Vagina (tissue), 2 donors: ENCODE results near the gene NACC2.

Experiments used
- POLR2A ChIP-seq, 2 donors: fragments of 450-650 bp; IDR thresholded peaks; one replicate each; pipeline ENCODE4 v1.6.1; 2017; ENCODE audit warnings: antibody characterized with exemption in 2 of 2, mild to moderate bottlenecking in 2 of 2, moderate library complexity in 2 of 2
- POLR2AphosphoS5 ChIP-seq, 2 donors: sonication (generic); formaldehyde crosslinking; IDR thresholded peaks; one replicate each; pipeline ENCODE4 v1.9.0; 2017; ENCODE audit warnings: antibody characterized with exemption in 2 of 2, mild to moderate bottlenecking in 2 of 2, low read depth in 1 of 2; ENCODE audit not compliant: insufficient read depth in 1 of 2
- TF ChIP-seq, protein P1 (sequence below), 3 experiments: fragments of 450-650 bp in 2 of 3; fragments of 200-600 bp in 1 of 3; sonication (generic) in 1 of 3; IDR thresholded peaks; one replicate each; pipeline ENCODE4 v1.5.1; 2017 to 2019; ENCODE audit warnings: antibody characterized with exemption in 3 of 3, mild to moderate bottlenecking in 2 of 3, moderate library complexity in 2 of 3

DNA sequence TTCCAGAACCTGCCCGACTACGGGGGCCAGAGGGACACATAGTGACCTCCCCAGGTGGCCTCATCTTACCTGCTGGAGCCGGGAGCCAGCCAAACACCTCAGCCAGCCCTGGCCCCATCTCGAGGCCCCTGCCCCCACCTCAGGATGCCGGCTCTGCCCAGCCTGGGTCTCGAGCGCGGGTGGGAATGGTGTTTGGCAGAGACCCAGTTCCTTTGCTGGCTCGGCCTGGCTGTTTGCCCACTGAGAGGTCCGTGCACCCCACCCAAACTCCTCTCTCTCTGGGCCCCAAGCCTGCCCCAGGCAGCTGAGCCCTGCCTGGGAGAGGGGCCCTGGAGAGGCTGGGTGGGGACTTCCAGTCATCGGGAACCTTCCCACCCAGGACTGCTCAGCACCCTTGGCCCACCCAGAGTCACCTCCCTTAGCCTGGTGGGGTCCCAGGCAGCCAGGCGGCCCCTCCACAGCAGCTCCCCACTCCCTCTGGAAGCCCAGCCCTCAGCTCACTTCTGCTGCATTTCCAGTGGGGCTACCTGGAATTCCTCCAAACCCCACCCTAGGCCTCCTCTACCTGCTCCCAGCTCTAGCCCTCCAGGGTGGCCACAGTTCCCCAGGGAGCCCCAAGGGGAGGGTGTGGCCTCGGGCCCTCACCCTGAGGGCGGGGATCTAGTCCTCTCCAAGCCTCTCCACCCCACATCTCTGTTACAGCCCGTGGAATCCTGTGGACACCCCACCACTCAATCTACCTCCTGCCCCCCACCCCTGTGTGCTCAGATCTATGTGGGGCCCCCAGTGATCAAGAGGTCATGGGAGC, 91.5 kb downstream of the NACC2 start:
- no peak for TF ChIP-seq POLR2A (IDR thresholded peaks at IDR 0.05)
- TF ChIP-seq, protein P1, sequence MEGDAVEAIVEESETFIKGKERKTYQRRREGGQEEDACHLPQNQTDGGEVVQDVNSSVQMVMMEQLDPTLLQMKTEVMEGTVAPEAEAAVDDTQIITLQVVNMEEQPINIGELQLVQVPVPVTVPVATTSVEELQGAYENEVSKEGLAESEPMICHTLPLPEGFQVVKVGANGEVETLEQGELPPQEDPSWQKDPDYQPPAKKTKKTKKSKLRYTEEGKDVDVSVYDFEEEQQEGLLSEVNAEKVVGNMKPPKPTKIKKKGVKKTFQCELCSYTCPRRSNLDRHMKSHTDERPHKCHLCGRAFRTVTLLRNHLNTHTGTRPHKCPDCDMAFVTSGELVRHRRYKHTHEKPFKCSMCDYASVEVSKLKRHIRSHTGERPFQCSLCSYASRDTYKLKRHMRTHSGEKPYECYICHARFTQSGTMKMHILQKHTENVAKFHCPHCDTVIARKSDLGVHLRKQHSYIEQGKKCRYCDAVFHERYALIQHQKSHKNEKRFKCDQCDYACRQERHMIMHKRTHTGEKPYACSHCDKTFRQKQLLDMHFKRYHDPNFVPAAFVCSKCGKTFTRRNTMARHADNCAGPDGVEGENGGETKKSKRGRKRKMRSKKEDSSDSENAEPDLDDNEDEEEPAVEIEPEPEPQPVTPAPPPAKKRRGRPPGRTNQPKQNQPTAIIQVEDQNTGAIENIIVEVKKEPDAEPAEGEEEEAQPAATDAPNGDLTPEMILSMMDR (IDR thresholded peaks at IDR 0.05), result no peak
- TF ChIP-seq POLR2AphosphoS5 (IDR thresholded peaks at IDR 0.05; ENCODE audit: insufficient read depth in 1 of 2, low read depth in 1 of 2), result no peak
